BJ (cell line): ENCODE measurements around the gene HCFC1. TPM values are rescaled to one million over a fixed set of nuclear protein-coding genes. Genes with fewer than 3 reads are reported as not detected.
"Not testable (repeated sequence)": the region's sequence is repeated elsewhere in the genome, so short reads cannot be mapped to it uniquely, and the experiment has no call there.

Source experiments
- CTCF ChIA-PET: fragments of 350-600 bp; formaldehyde crosslinking; extraction: SDS; loops from one replicate; lab custom pipeline; 2021; ENCODE audit warnings: antibody characterized with exemption, inconsistent platforms; lab: Yijun Ruan, JAX
- POLR2A ChIA-PET: fragments of 300-600 bp; sonication (Branson Sonifier 250); formaldehyde crosslinking; extraction: SDS; loops from one replicate; lab custom pipeline; 2021; ENCODE audit warnings: antibody characterized with exemption; lab: Charles Lee
- DNase-seq: peaks from one replicate; pipeline ENCODE4 v3.0.0-alpha.2; 2011; ENCODE audit warnings: low read depth
- H3K27me3 ChIP-seq: 2 replicates; pipeline ENCODE4 v1.6.0; 2011; ENCODE audit warnings: low read length; ENCODE audit not compliant: control insufficient read depth, insufficient read depth
- H3K36me3 ChIP-seq: 2 replicates; pipeline ENCODE4 v1.5.1; 2011; ENCODE audit warnings: low read length; ENCODE audit not compliant: control insufficient read depth, insufficient read depth
- H3K4me3 ChIP-seq: 2 replicates; pipeline ENCODE4 v1.5.1; 2011; ENCODE audit warnings: low read depth, mild to moderate bottlenecking, control low read depth, low read length
- polyA plus RNA-seq: library from polyadenylated mRNA; depleted of rRNA; stranded (reverse); fragments of >200 nt; gene quantifications from 2 replicates; pipeline ENCODE4 v1.2.3, GENCODE V29; 2011
- TF ChIP-seq, protein P1 (sequence below): IDR thresholded peaks from 2 replicates; pipeline ENCODE4 v1.5.1; 2011; ENCODE audit warnings: low read depth, mild to moderate bottlenecking, control low read depth, inconsistent platforms, low read length, moderate library complexity; ENCODE audit not compliant: insufficient read depth

The HCFC1 gene
- polyA plus RNA-seq, 1 experiment, result 3.3 TPM

DNA sequence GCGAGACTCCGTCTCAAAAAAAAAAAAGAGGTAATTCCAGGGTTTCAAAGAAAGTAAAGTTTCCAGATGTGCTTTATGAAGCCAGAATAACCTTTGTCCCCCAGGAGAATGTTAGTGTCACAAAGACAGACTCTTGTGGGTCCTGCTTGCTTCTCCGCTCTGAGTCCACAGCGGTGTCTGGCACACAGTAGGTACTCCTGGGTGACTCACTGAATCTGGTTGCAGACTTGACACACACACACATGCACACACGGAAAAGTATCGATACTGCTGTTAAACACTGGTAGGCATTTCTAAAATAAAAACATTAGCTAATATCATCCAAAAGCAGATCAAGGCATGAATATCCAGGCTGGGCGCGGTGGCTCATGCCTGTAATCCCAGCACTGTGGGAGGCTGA, 23.9 kb upstream of the HCFC1 start:
- H3K4me3 ChIP-seq, result no peak overlapping the region
- TF ChIP-seq, protein P1, sequence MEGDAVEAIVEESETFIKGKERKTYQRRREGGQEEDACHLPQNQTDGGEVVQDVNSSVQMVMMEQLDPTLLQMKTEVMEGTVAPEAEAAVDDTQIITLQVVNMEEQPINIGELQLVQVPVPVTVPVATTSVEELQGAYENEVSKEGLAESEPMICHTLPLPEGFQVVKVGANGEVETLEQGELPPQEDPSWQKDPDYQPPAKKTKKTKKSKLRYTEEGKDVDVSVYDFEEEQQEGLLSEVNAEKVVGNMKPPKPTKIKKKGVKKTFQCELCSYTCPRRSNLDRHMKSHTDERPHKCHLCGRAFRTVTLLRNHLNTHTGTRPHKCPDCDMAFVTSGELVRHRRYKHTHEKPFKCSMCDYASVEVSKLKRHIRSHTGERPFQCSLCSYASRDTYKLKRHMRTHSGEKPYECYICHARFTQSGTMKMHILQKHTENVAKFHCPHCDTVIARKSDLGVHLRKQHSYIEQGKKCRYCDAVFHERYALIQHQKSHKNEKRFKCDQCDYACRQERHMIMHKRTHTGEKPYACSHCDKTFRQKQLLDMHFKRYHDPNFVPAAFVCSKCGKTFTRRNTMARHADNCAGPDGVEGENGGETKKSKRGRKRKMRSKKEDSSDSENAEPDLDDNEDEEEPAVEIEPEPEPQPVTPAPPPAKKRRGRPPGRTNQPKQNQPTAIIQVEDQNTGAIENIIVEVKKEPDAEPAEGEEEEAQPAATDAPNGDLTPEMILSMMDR, result no peak
- DNase-seq, result no peak
- H3K36me3 ChIP-seq, result no peaks in the 10 kb centered on the region
- ChIA-PET POLR2A (interaction anchor here (0.7 kb wide), 1 partner anchor 12 kb away, joined by 5 read pairs; no protein-coding TSS in a partner anchor), CTCF (no interaction called here)
- no peaks in the 10 kb centered on the region for H3K27me3 ChIP-seq

DNA sequence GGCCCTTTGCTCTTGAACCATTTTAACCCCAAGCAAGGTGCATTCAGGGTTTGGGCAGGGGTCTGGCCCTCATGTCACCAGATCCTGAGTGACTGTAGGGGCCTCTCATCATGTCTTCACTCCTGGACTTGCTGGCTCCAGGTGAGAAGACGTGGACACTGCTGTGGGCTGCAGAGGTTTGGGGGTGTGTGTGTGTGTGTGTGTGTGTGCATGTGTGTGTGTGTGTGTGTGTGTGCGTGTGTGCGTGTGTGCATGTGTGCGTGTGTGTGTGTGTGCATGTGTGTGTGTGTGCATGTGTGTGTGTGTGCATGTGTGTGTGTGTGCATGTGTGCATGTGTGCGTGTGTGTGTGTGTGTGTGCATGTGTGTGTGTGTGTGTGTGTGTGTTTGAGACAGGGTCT, 22.8 kb upstream of the HCFC1 start:
- not testable (repeated sequence) for DNase-seq

GRCh38 chrX:153993978-153994377, 22.4 kb upstream of the HCFC1 start:
- POLR2A ChIA-PET, result no interaction called here
- Histone ChIP-seq H3K4me3 (no peak overlapping the region), H3K36me3 (no peaks in the 10 kb centered on the region), H3K27me3 (no peaks in the 10 kb centered on the region)
- TF ChIP-seq, protein P1, result no peak
- no peak for DNase-seq
- CTCF ChIA-PET, result interaction anchor here (0.6 kb wide), 1 partner anchor 30 kb away, joined by 3 read pairs; no protein-coding TSS in a partner anchor

More for the DNA sequence above, 22.8 kb upstream of the HCFC1 start:
- H3K27me3 ChIP-seq, CTCF ChIA-PET, H3K36me3 ChIP-seq, POLR2A ChIA-PET, H3K4me3 ChIP-seq: not testable (repeated sequence)

- Histone ChIP-seq H3K4me3 (no peak overlapping the region), H3K27me3 (no peaks in the 10 kb centered on the region), H3K36me3 (no peaks in the 10 kb centered on the region)
- ChIA-PET POLR2A (no interaction called here), CTCF (interaction anchor here (0.6 kb wide), 1 partner anchor 31 kb away, joined by 3 read pairs; no protein-coding TSS in a partner anchor)
- TF ChIP-seq, protein P1, result no peak
- no peak for DNase-seq
These were observed 21.5 kb upstream of the HCFC1 start for GRCh38 chrX:153993079-153993478.

DNA sequence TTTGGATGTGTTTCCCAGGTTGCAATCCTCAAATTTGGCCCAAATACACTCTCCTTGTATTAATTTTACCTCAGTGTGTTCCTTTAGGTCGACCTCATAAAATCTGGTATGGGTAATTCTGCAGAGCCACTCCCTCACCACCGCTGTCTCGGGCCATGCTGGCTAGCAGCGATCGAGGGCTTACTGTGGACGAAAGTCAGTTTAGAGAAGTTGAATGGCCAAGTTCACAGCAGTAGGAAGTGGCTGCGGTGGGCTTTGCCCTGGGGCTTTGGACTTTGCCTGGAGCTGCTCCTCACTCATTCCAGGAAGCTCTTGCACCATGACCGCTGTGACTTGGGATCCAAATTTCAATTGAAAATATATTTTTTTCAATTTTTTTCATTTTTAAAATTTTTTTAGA, 20.6 kb upstream of the HCFC1 start:
- POLR2A ChIA-PET, result interaction anchor here (0.7 kb wide), 1 partner anchor 49 kb away, joined by 17 read pairs; no protein-coding TSS in a partner anchor
- Histone ChIP-seq H3K27me3 (no peaks in the 10 kb centered on the region), H3K36me3 (no peaks in the 10 kb centered on the region), H3K4me3 (no peak overlapping the region)
- no peak for DNase-seq
- CTCF ChIA-PET, result no interaction called here
- TF ChIP-seq, protein P1, result no peak
